NT2/D1 (cell line): ENCODE data around the gene GID4.

Experiments
- SUZ12 ChIP-seq: IDR thresholded peaks from 2 replicates; pipeline ENCODE4 v1.6.1; 2011; ENCODE audit not compliant: insufficient read length, insufficient read depth; ENCODE audit errors: extremely low read depth
- YY1 ChIP-seq: IDR thresholded peaks from 2 replicates; pipeline ENCODE4 v1.6.1; 2011; ENCODE audit not compliant: insufficient read length, insufficient read depth
- ZNF274 ChIP-seq: IDR thresholded peaks from 2 replicates; pipeline ENCODE4 v1.6.1; 2011; ENCODE audit warnings: mild to moderate bottlenecking, low read depth, low read length

GRCh38 chr17:18009609-18010420 lies 29.4 kb upstream of the GID4 start:
- TF ChIP-seq SUZ12 (no peak), ZNF274 (no peak), YY1 (no peak)
